ENCODE data around the gene TNFRSF4. TPM values are rescaled to one million over a fixed set of nuclear protein-coding genes. Genes with fewer than 3 reads are reported as not detected.

TNFRSF4 gene
- total and polyA plus RNA-seq, 2 of the 13 experiments (the other 11 are each of a cell fraction or from before 2014, with no cell fraction given), result not detected

DNA sequence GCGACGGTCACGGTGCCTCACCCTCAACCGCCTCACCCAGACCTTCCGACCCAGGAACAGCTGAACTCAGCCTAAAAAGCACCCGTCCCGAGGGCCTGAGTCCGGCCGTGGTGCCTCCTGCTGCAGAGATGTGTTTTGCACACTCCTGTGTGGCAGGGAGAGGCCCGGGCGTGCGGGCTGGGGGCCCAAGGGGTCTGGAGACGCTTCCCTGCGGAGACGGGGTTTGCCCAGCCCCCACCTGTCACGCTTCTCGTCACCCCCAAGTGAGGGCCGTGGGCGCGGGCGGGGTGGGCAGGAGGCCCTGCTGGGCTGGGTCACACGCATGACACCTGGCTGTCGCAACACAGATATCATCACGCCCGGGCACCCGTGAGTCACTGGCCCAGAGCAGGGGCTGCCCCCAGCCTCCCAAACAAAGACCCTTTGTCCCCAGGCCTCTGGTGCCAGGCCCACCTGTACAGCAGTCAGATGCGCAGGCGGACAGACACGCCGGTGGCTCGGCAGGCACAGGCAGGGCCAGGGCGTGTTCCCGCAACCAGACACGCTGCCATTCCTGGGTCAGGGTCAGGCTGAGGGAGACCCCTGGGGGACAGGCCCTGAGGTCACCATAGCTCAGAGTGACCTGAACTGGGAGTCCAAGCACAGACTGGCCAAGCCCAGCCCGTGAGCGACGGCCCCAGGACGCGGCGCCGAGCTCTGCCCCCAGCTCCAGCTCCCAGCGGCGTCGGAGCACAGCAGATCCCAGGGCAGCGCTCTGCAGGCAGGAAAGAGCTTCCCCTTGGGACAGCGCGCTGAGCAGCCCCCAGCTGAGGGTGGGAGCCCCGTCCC is 24.1 kb upstream of the TNFRSF4 start (continued):
- TF ChIP-seq, protein P1, sequence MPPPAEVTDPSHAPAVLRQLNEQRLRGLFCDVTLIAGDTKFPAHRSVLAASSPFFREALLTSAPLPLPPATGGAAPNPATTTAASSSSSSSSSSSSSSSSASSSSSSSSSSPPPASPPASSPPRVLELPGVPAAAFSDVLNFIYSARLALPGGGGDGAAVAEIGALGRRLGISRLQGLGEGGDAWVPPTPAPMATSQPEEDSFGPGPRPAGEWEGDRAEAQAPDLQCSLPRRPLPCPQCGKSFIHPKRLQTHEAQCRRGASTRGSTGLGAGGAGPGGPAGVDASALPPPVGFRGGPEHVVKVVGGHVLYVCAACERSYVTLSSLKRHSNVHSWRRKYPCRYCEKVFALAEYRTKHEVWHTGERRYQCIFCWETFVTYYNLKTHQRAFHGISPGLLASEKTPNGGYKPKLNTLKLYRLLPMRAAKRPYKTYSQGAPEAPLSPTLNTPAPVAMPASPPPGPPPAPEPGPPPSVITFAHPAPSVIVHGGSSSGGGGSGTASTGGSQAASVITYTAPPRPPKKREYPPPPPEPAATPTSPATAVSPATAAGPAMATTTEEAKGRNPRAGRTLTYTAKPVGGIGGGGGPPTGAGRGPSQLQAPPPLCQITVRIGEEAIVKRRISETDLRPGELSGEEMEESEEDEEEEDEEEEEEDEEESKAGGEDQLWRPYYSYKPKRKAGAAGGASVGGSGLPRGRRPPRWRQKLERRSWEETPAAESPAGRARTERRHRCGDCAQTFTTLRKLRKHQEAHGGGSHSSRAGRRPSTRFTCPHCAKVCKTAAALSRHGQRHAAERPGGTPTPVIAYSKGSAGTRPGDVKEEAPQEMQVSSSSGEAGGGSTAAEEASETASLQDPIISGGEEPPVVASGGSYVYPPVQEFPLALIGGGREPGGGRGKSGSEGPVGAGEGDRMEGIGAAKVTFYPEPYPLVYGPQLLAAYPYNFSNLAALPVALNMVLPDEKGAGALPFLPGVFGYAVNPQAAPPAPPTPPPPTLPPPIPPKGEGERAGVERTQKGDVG (CRISPR knock-in tag; IDR thresholded peaks at IDR 0.05; ENCODE audit: borderline replicate concordance), result no peak
- TF ChIP-seq AKAP8 (CRISPR knock-in tag; IDR thresholded peaks at IDR 0.05), result peak; percentile 98
- TF ChIP-seq, protein P2, sequence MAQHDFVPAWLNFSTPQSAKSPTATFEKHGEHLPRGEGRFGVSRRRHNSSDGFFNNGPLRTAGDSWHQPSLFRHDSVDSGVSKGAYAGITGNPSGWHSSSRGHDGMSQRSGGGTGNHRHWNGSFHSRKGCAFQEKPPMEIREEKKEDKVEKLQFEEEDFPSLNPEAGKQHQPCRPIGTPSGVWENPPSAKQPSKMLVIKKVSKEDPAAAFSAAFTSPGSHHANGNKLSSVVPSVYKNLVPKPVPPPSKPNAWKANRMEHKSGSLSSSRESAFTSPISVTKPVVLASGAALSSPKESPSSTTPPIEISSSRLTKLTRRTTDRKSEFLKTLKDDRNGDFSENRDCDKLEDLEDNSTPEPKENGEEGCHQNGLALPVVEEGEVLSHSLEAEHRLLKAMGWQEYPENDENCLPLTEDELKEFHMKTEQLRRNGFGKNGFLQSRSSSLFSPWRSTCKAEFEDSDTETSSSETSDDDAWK (CRISPR knock-in tag; IDR thresholded peaks at IDR 0.05), result no peak
- TF ChIP-seq, protein P3, sequence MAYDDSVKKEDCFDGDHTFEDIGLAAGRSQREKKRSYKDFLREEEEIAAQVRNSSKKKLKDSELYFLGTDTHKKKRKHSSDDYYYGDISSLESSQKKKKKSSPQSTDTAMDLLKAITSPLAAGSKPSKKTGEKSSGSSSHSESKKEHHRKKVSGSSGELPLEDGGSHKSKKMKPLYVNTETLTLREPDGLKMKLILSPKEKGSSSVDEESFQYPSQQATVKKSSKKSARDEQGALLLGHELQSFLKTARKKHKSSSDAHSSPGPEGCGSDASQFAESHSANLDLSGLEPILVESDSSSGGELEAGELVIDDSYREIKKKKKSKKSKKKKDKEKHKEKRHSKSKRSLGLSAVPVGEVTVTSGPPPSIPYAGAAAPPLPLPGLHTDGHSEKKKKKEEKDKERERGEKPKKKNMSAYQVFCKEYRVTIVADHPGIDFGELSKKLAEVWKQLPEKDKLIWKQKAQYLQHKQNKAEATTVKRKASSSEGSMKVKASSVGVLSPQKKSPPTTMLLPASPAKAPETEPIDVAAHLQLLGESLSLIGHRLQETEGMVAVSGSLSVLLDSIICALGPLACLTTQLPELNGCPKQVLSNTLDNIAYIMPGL (CRISPR knock-in tag; IDR thresholded peaks at IDR 0.05; ENCODE audit: borderline replicate concordance in 1 of 2, low read depth in 1 of 2), result peak in 1 of 2 experiments; percentile 47; a peak in 2 of 4 replicates
- TF ChIP-seq, protein P4, sequence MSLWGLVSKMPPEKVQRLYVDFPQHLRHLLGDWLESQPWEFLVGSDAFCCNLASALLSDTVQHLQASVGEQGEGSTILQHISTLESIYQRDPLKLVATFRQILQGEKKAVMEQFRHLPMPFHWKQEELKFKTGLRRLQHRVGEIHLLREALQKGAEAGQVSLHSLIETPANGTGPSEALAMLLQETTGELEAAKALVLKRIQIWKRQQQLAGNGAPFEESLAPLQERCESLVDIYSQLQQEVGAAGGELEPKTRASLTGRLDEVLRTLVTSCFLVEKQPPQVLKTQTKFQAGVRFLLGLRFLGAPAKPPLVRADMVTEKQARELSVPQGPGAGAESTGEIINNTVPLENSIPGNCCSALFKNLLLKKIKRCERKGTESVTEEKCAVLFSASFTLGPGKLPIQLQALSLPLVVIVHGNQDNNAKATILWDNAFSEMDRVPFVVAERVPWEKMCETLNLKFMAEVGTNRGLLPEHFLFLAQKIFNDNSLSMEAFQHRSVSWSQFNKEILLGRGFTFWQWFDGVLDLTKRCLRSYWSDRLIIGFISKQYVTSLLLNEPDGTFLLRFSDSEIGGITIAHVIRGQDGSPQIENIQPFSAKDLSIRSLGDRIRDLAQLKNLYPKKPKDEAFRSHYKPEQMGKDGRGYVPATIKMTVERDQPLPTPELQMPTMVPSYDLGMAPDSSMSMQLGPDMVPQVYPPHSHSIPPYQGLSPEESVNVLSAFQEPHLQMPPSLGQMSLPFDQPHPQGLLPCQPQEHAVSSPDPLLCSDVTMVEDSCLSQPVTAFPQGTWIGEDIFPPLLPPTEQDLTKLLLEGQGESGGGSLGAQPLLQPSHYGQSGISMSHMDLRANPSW (CRISPR knock-in tag; IDR thresholded peaks at IDR 0.05; ENCODE audit: borderline replicate concordance), result no peak; the same call in 1 of the 2 replicates
- TF ChIP-seq, protein P5, sequence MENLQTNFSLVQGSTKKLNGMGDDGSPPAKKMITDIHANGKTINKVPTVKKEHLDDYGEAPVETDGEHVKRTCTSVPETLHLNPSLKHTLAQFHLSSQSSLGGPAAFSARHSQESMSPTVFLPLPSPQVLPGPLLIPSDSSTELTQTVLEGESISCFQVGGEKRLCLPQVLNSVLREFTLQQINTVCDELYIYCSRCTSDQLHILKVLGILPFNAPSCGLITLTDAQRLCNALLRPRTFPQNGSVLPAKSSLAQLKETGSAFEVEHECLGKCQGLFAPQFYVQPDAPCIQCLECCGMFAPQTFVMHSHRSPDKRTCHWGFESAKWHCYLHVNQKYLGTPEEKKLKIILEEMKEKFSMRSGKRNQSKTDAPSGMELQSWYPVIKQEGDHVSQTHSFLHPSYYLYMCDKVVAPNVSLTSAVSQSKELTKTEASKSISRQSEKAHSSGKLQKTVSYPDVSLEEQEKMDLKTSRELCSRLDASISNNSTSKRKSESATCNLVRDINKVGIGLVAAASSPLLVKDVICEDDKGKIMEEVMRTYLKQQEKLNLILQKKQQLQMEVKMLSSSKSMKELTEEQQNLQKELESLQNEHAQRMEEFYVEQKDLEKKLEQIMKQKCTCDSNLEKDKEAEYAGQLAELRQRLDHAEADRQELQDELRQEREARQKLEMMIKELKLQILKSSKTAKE (CRISPR knock-in tag; IDR thresholded peaks at IDR 0.05; ENCODE audit: borderline replicate concordance), result peak; percentile 86
- no peak for TF ChIP-seq HNRNPK (IDR thresholded peaks at IDR 0.05; ENCODE audit: low read depth, low read length, poor library complexity, severe bottlenecking)
- no peak for TF ChIP-seq BORCS8-MEF2B (CRISPR knock-in tag; IDR thresholded peaks at IDR 0.05)
- TF ChIP-seq, protein P6, sequence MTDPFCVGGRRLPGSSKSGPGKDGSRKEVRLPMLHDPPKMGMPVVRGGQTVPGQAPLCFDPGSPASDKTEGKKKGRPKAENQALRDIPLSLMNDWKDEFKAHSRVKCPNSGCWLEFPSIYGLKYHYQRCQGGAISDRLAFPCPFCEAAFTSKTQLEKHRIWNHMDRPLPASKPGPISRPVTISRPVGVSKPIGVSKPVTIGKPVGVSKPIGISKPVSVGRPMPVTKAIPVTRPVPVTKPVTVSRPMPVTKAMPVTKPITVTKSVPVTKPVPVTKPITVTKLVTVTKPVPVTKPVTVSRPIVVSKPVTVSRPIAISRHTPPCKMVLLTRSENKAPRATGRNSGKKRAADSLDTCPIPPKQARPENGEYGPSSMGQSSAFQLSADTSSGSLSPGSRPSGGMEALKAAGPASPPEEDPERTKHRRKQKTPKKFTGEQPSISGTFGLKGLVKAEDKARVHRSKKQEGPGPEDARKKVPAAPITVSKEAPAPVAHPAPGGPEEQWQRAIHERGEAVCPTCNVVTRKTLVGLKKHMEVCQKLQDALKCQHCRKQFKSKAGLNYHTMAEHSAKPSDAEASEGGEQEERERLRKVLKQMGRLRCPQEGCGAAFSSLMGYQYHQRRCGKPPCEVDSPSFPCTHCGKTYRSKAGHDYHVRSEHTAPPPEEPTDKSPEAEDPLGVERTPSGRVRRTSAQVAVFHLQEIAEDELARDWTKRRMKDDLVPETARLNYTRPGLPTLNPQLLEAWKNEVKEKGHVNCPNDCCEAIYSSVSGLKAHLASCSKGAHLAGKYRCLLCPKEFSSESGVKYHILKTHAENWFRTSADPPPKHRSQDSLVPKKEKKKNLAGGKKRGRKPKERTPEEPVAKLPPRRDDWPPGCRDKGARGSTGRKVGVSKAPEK (CRISPR knock-in tag; IDR thresholded peaks at IDR 0.05; ENCODE audit: borderline replicate concordance), result no peak
- peak; percentile 85 for TF ChIP-seq POLR2G (IDR thresholded peaks at IDR 0.05; ENCODE audit: low read depth, low read length)
- TF ChIP-seq MYNN (CRISPR knock-in tag; IDR thresholded peaks at IDR 0.05; ENCODE audit: low read depth), result no peak
